GM18508 (cell line): Measurements from ENCODE around the gene HSD3B2.

Experiments used
- ATAC-seq: cut with Tn5 transposase; IDR thresholded peaks from one replicate; pipeline ENCODE4 v1.9.1; 2021; ENCODE audit warnings: moderate number of reproducible peaks; ENCODE audit not compliant: insufficient read depth, unreplicated experiment

The HSD3B2 gene

GRCh38 chr1:119394085-119394484 lies 20.9 kb upstream of the HSD3B2 start:
- no peak for ATAC-seq

- ATAC-seq = no peak
These were observed 18.0 kb upstream of the HSD3B2 start for GRCh38 chr1:119396982-119397381.

GRCh38 chr1:119397986-119398385 lies 17.0 kb upstream of the HSD3B2 start:
- no peak for ATAC-seq

GRCh38 chr1:119404736-119405135 lies 10.2 kb upstream of the HSD3B2 start:
- ATAC-seq = no peak

GRCh38 chr1:119409731-119410130 lies 5.2 kb upstream of the HSD3B2 start:
- ATAC-seq = no peak

- ATAC-seq = no peak
These were observed 4.0 kb upstream of the HSD3B2 start for GRCh38 chr1:119410961-119411360.

GRCh38 chr1:119416006-119416640 lies 1.2 kb downstream of the HSD3B2 start:
- ATAC-seq = no peak

- no peak for ATAC-seq
These were observed 4.2 kb downstream of the HSD3B2 start for GRCh38 chr1:119419109-119419508.

- no peak for ATAC-seq
These were observed 5.7 kb downstream of the HSD3B2 start for GRCh38 chr1:119420638-119421037.

GRCh38 chr1:119422631-119423030 lies 7.7 kb downstream of the HSD3B2 start:
- ATAC-seq = no peak

GRCh38 chr1:119428991-119429390 lies 14.0 kb downstream of the HSD3B2 start:
- no peak for ATAC-seq

- ATAC-seq = no peak
These were observed 14.7 kb downstream of the HSD3B2 start for GRCh38 chr1:119429687-119430086.

GRCh38 chr1:119430486-119430885 lies 15.5 kb downstream of the HSD3B2 start:
- ATAC-seq = no peak

GRCh38 chr1:119431836-119432235 lies 16.9 kb downstream of the HSD3B2 start:
- ATAC-seq = no peak

GRCh38 chr1:119435052-119435451 lies 20.1 kb downstream of the HSD3B2 start:
- ATAC-seq = no peak

GRCh38 chr1:119438761-119439160 lies 23.8 kb downstream of the HSD3B2 start:
- ATAC-seq = no peak

- ATAC-seq = no peak
These were observed 25.9 kb downstream of the HSD3B2 start for GRCh38 chr1:119440721-119441307.

GRCh38 chr1:119442756-119443155 lies 27.8 kb downstream of the HSD3B2 start:
- ATAC-seq = no peak

- ATAC-seq = no peak
These were observed 31.4 kb downstream of the HSD3B2 start for GRCh38 chr1:119446321-119446720.

GRCh38 chr1:119447344-119448126 lies 32.6 kb downstream of the HSD3B2 start:
- no peak for ATAC-seq

- ATAC-seq = no peak
These were observed 33.2 kb downstream of the HSD3B2 start for GRCh38 chr1:119448127-119448511.

- ATAC-seq = no peak
These were observed 35.0 kb downstream of the HSD3B2 start for GRCh38 chr1:119449971-119450370.
